HG02610 (cell line): ENCODE results near the gene CORO1C.
A peak's percentile ranks its signal among the peaks of the same experiment; 100 is the strongest.

Experiments
- ATAC-seq: cut with Tn5 transposase; IDR thresholded peaks from one replicate; pipeline ENCODE4 v1.9.1; 2021; ENCODE audit warnings: mild to moderate bottlenecking, moderate library complexity; ENCODE audit not compliant: unreplicated experiment

The CORO1C gene

DNA sequence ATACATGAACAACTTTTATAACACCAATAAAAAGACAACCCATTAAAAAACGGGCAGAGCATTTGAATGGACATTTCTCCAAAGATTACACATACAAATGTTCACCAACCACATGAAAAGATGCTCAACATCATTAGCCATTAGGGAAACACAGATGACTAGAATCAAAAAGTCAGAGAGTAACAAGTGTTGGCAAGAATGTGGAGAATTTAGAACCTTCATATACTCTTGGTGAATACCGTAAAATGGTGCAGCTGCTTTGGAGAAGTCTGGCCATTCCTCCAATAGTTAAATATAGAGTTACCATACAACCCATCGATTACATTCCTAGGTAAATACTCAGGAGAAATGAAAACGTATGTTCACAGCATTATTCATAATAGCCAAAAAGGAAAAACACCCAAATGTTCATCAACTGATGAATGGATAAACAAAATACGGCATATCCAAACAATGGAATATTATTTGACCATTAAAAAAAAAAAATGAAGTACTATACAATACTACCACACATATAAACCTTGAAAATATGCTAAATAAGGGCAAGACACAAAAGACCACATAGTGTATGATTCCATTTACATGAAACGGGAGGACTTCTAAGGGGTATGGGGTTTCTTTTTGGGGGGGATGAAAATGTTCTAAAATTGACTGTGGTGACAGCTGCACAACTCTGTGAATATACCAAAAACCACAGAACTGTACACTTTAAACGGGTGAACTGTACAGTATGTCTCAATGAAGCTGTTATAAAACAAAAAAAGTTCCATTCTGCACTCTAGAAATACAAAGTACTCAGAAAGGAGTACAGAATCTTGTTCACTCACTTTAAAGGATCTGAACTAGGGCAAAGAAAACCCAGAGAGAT is 3.2 kb downstream of the CORO1C start:
- no peak for ATAC-seq

DNA sequence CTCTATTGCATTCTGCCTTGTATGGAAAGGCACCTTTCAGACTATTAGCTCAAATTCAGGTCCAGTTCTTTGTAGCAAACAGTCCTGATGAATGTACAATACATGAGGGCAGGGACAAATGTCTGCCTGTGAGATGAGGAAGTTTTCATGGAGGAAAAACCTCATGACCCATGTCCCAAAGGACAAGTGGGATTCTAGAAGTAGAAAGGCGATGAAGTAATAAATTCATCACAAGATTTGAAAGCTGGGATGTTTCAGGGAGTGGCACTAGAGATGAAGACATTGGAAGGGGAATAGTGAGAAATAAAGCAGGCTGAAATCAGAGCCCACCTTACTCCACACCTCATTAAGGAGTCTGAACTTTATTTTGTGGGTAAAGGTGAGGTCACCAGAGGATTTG is 4.2 kb downstream of the CORO1C start:
- ATAC-seq: no peak

DNA sequence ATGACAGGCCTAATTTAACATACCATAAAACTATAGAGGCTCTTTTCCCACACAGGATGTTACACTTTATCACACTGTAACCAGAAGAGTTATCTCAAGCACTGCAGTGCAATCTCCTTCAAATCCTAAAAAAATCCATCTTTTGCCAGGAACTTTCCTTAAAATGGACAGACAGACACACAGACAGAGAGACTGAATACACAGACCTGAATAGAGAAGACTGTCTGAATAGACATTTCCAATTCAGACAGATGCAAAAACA is 6.5 kb downstream of the CORO1C start:
- no peak for ATAC-seq

DNA sequence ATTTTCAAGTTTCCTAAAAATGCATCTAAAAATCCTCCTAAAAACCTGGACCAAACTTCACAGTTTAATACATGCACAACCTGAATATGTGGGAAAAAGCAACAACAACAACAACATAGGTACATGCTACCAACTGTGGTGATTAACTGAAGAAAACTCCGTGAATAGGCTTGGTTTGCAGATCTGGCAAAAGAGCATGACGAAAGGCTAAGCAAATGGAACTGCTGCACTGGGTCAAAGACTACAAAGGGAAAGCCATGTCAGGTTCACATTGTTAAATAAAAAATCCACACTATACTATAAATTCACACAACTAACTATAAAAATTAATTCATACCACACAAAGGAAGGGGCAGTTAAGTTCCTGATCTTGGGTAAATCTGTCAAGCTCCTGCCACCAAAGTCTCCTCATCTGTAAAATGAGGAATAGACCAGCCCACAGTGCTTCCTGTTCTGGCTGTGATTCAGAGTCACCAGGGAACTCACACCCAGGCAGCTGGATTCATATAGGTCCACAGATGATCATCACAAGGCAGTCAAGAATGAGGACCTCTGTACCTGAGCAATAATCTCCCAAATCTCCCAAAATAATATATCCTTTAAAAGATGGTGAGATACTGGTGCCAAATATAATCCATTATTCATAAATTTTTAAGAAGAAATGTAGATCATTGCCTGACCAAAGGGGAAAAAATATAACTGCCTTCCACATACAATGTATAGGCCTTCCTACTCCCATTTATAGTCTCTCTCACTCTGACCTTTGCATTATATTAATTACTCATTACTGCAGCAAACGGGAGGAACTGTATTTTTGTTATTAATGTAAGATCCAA is 7.0 kb downstream of the CORO1C start:
- peak; percentile 48 for ATAC-seq

DNA sequence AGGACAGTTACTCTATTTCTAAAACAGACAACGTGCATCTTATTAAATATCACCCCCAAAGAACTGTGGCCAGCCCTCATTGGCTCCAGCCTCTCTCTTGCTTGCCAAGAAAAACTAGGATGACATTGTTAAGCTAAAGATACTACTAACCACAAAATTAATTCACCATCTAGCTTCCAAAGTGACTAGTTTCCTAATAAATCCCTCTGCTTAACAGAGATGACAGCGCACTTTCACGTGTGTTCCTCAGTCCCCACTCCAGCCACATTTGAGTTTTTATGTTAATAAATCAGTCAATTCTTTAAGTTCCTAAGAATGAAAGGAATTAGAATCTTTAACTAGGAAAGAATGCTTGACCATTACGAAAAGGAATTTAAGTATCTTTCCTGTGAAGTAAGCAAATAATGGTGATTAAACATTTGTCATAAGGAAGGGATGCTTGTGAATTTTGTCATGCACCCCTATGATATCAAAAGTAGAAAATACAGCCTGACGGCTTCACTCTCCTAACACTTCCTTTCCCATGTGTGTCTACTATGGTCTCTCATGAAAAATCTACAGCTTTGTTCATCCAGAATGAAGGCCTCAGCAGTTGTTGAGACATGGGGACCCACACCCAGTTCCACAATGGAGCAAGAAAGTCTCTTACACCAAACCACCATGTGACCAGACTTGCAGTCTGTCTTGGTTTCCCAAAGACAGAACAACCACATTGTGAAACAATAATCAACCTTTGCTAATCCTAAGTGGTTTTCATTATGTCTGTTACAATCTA is 8.1 kb downstream of the CORO1C start:
- ATAC-seq: peak; percentile 48

DNA sequence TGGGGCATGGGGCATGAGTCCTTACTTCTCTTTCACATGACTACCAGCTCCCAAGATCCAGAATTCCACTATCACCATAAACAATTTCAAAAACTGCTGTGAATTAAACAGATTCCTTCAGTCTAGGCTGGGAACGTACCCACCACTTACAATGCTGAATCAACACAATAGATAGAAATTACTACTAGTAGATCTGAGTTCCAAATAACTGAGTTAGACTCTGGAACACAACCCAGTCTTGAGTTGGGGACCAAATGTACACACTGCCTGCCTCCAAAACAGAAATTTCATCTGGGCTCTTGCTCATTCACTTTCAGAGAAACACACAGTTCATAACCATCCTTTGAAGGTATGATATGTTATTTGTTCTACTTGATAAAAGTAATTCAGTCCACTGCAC is 8.9 kb downstream of the CORO1C start:
- ATAC-seq: no peak

DNA sequence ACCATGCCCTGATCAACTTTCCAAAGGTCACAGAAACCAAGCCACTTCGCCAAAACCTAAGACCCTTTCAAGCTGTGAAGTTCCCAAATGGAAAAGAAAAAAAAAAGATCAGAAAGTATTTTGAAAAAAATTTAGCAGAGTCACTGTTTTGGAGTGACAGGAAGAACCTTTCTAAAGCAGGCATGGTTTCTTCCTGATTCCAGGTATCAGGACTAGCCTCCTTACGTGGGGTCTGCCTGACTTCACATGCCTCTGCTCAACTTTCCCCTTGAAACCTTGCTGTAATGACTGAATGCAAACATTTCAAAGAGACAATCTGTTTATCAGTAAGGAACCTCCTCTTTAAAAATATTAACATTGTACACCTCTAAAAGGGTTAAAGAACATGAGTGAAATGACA is 9.5 kb downstream of the CORO1C start:
- no peak for ATAC-seq

DNA sequence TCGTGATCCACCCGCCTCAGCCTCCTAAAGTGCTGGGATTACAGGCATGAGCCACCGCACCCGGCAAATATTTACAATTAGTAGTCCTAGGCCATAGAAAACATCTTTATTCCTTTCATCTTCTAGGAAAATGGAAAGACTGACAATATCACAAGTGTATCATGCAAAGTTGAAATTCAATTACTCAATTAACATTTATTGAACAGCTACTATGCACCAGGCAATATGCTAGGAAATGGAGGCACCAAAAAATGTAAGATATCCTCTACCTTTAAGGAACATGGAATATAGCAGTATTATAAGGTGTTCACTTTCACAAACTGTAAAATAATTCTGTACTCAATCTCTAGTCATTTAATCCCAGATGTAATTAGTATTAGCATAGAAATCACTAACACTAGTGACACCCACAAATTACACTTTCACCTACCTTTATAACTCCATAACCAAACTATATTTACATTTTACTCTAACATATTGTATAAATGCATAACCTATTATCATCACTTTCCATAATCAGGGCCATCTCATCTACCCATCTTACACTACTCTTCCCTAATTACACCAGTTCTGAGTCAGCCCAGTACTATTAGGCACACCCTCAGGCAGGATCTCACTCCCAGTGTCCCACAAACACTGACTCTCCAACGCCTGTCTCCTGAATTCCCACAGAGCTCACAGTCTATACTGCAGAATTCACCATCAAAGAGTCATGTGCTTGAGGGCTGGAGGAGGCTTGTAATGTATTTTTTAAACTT is 10.4 kb downstream of the CORO1C start:
- ATAC-seq: no peak

DNA sequence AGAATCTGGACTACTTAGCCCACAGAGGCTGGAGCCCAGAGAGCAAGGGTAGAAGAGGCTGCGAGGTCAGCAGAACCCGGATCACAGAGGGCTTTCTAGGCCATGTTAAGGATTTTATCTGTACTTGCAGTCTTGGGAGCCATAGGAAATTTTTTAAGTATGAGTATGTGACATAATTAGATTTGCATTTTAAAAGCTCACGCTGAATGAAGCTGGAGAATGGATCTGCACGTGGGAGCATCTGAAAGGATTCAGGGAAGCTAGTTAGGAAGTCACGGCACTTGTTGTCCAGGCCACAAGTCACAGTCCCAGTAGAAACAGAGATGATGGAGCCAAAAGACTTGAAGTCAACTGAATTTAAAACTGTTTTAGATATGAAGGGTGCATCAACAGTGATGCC is 14.1 kb downstream of the CORO1C start:
- ATAC-seq: no peak

DNA sequence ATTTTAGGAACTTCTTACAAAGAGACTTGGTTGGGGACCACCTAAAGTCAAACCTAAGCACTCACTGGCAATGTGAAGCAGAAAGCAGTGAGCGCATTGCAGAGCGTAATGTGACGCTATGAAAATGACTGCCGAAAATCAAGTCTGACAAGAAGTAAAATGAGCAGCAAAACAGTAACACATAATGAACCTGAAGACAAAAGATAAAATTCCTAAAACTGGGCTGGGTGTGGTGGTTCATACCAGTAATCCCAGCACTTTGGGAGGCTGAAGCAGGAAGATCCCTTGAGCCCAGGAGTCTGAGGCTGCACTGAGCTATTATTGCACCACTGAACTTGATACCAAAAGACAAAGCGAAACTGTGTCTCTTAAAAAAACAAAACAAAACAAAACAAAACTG is 16.5 kb downstream of the CORO1C start:
- ATAC-seq: no peak

DNA sequence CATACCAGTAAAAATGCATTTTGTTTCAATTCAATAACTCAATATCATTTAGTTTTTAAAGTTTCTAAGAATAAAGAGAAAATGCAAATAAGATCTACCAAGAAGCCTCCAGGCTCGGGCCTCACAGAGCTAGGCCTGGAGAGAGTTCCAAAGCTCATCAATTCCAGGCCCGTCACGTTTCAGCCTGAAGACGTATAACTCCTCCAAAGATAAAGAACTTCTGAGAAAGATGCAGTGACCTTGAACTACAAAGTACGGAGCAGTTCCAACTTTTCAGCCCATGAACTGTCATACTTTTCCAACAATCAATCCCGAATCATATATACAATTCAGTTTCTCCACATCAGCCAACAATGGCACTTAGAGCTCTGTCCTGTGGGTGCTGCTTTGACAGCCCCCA is 17.8 kb downstream of the CORO1C start:
- ATAC-seq: no peak

DNA sequence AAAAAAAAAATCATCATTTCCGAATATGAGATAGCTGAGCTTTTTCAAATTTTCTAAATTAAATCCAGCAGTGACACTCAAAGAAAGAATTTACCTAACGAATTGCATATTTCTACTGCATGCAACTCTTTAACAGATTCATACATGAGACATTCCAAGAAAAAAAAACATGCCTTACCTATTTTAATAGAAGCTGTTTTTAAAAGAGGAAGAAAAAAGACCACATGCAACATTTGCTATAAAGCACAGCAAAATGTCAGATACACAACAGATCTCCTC is 18.5 kb downstream of the CORO1C start:
- ATAC-seq: no peak

DNA sequence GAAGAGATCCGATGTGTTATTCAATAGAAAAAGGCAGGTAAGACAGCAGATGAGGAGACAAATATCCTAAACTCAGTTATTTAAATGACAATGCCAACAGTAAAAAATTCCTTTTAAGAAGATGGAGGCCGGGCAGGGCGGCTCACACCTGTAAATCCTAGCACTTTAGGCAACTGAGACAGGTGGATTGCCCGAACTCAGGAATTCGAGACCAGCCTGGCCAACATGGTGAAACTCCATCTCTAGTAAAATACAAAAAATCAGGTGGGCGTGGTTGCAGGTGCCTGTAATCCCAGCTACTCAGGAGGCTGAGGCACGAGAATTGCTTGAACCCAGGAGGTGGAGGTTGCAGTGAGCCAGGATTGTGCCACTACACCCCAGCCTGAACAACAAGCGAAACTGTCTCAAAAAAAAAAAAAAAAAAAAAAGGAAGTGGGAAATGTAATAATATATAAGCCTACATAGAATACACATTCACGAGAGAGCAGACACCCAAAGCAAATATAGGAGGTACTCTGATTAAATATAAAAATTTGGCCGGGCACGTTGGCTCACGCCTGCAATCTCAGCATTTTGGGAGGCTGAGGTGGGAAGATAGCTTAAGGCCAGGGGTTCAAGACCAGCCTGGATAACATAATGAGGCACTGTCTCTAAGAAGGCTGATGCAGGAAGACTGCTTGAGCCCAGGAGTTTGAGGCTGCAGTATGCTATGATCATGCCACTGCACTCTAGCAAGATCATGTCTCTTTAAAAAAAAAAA is 19.0 kb downstream of the CORO1C start:
- ATAC-seq: no peak

DNA sequence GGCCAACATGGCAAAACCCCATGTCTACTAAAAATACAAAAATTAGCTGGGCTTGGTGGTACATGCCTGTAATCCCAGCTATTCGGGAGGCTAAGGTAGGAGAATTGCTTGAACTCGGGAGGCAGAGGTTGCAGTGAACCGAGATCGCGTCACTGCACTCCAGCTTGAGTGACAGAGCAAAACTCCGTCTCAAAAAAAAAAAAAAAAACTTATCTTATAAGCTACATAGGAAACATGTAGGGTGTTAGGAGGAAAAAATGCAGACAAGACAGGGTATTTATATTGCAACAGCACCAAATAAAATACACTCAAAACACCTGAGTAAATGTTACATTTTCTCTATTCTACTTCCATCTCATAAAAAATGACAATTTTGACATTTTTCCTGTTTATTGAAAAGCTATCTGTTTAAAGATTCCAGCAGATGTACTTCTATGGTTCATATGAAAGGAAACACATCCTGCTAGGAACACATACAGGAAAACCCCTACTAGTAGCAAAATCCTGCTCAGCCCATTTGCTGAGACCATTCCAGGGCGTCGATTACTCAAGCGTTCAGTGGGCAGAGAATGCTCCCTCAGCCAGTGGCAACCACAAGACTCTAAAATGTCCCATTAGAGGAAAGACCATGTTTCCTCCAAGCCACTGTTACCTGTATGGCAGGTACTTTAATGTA is 19.7 kb downstream of the CORO1C start:
- no peak for ATAC-seq

DNA sequence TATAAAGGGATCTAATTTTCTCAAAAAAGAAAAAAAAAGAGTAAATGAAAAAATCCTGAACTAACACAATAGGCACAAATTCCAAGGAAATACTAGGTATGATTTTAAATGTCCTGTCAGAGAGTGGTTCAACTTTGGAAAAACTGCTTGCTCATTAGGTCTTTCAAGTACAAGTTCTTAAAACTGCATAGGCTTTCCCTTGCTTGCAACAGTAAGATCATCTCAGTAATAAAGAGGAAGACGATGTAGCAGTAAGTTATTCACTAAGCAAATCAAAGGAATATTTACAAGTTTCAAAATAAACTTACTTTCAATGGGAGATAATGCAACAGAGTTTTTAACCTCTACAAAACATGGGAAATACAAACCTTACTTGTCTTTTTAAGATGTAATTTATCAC is 21.6 kb downstream of the CORO1C start:
- ATAC-seq: no peak

DNA sequence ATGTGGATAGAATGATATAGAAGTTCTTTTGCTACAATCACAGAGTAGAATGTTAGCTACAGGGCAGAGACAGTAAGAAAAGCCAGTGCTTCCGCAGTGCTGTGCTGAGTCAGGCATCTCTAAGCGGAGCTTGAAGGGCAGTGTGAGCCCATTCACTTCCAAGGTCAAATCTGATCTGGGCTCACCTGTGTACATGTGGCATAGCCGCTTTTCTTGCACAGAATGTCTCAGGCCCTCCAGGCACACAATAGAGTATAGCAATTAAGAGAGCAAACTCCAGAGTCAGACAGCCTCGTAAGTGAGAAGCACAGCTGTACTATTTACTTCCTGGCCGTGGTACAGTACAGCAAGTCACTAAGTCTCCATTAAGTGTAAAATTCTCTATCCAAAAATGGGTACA is 26.8 kb downstream of the CORO1C start:
- ATAC-seq: no peak

DNA sequence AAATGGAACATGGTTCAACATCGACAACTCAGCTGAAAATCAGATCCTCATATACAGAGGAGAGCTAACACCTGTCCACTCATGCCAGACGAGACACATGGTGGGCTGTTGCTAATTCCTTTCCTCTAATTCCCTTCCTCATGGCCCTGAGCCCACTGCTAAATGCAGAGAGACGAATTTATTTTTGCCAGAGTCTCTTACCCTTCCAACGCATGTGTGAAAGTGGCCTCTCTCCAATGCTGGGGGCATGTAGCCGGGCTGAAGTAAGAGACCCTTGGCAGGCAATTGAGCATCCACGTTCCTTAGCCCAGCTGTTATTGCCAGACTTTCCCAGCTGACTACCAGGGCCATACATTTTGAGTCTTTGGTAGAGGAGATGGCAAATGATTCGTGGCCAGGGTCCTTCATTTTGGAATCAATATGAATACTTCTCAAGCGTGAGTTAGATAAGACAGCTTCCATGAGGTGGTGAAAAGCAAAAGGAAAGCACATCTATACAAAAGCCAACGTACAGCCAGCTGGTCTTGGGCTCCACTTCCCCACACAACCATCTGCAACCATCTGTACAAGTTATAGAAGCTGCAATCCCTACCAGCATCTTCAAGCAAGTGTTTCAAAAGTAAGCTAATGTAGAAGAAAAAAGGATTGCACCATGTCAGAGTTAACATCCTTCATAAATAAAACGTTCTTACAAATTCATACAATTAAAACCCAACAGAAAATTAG is 28.6 kb downstream of the CORO1C start:
- no peak for ATAC-seq

DNA sequence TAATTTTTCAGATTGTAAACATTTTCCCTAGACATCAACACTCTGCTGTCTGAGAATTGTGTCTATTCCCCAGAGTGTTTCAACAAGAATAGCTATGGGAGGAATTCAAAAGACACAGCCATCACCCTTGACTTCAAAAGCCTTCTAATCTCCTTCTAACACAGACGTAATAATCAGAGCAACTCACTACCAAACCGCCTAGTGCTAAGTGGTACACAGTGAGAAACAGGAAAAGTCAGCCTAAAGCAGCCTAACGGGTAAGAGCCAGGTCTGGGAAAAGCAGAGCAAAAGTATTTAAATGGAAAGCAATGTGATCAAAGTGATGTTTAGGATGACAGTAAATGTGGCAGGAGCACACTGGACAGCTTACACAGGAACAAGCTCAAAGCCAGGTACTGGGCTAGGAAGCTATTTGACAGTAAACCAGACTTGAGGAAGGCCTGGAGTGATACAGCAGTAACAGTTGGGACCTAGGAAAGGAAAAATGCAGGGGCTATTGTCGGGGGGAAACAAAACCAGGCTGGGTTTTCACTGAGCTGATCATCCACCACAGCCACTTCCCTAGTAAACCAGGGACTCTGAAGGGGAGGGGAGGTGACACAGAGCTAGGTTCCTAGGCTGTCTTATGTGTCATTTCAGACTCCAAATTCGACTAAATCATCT is 29.4 kb downstream of the CORO1C start:
- peak; percentile 53 for ATAC-seq
